Neural cell (in vitro differentiated cells): ENCODE measurements around the gene CCNJ.

Experiments
- CTCF ChIP-seq: fragments of 450-650 bp; IDR thresholded peaks from 2 replicates; pipeline ENCODE4 v1.5.1; 2014; ENCODE audit warnings: antibody characterized with exemption, mild to moderate bottlenecking, moderate library complexity; ENCODE audit not compliant: poor library complexity, severe bottlenecking
- EP300 ChIP-seq: fragments of 450-650 bp; conservative IDR thresholded peaks from 2 replicates; pipeline ENCODE4 v1.6.1; 2014; ENCODE audit warnings: antibody characterized with exemption, mild to moderate bottlenecking, moderate library complexity; ENCODE audit not compliant: poor library complexity, severe bottlenecking

- no peak for TF ChIP-seq CTCF
- no peak for TF ChIP-seq EP300
These were observed 2.2 kb upstream of the CCNJ start for GRCh38 chr10:96041146-96041545.
